H1 (cell line): ENCODE measurements around the gene SLC2A4RG. TPM values are rescaled to one million over a fixed set of nuclear protein-coding genes. Genes with fewer than 3 reads are reported as not detected.

Experiments used
- CTCF ChIA-PET: fragments of 300-600 bp; sonication (Branson Sonifier 250); formaldehyde crosslinking; loops from one replicate; lab custom pipeline; 2021; ENCODE audit not compliant: partially characterized antibody; lab: Charles Lee
- POLR2A ChIA-PET: fragments of 300-600 bp; sonication (Branson Sonifier 250); formaldehyde crosslinking; loops from one replicate; lab custom pipeline; 2021; ENCODE audit warnings: inconsistent platforms; ENCODE audit not compliant: partially characterized antibody; lab: Charles Lee
- DNase-seq, 2 experiments: peaks; one replicate each; pipeline versions ENCODE4 v3.0.0 to v3.0.0-alpha.2; 2010 to 2022; ENCODE audit warnings: low spot score in 2 of 2, low read depth in 1 of 2, mixed read lengths in 1 of 2
- FAIRE-seq: peaks from 2 replicates; lab custom pipeline; 2011; peaks lifted over from hg19 to GRCh38; lab: Jason Lieb, UNC
- H2AFZ ChIP-seq: 2 replicates; pipeline ENCODE4 v1.8.1; 2012; ENCODE audit warnings: low read length, inconsistent platforms
- H2AK5ac ChIP-seq: 2 replicates; pipeline ENCODE4 v1.6.1; 2013; ENCODE audit warnings: low read depth, low read length
- H2BK120ac ChIP-seq: replicated peaks from 2 replicates; pipeline ENCODE3; 2013; ENCODE audit warnings: low read depth, low read length, inconsistent platforms
- H2BK12ac ChIP-seq: 2 replicates; pipeline ENCODE4 v1.6.1; 2013; ENCODE audit warnings: low read depth, low read length
- H2BK15ac ChIP-seq: 2 replicates; pipeline ENCODE4 v1.6.1; 2013; ENCODE audit warnings: low read length
- H2BK20ac ChIP-seq: 2 replicates; pipeline ENCODE4 v1.6.1; 2013; ENCODE audit warnings: low read length
- H2BK5ac ChIP-seq: 2 replicates; pipeline ENCODE4 v1.6.1; 2013; ENCODE audit warnings: low read depth, low read length
- H3K14ac ChIP-seq: 2 replicates; pipeline ENCODE4 v1.6.1; 2013; ENCODE audit warnings: inconsistent platforms; ENCODE audit not compliant: insufficient read length
- H3K18ac ChIP-seq: 2 replicates; pipeline ENCODE4 v1.6.1; 2013; ENCODE audit warnings: low read length; ENCODE audit errors: extremely low read depth
- H3K23ac ChIP-seq: 2 replicates; pipeline ENCODE4 v1.6.1; 2013; ENCODE audit warnings: inconsistent platforms; ENCODE audit not compliant: insufficient read length
- H3K23me2 ChIP-seq: 2 replicates; pipeline ENCODE4 v1.6.1; 2013; ENCODE audit warnings: low read depth, low read length
- H3K27ac ChIP-seq: 2 replicates; pipeline ENCODE4 v1.6.1; 2011; ENCODE audit warnings: low read depth, low read length, inconsistent platforms
- H3K27me3 ChIP-seq, 4 experiments: replicated peaks in 1 of 4; 1 replicate in 1 of 4; 2 replicates in 3 of 4; pipeline versions ENCODE4 v1.6.1 to v1.8.1; 2011 to 2013; ENCODE audit warnings: low read length in 3 of 4, mild to moderate bottlenecking in 3 of 4, inconsistent platforms in 2 of 4, mixed read lengths in 2 of 4, moderate library complexity in 1 of 4; ENCODE audit not compliant: control insufficient read depth in 3 of 4, insufficient read depth in 3 of 4; ENCODE audit errors: extremely low read depth in 1 of 4
- H3K36me3 ChIP-seq, 4 experiments: 2 replicates each; pipeline versions ENCODE4 v1.6.1 to v1.8.1; 2011 to 2013; ENCODE audit warnings: mild to moderate bottlenecking in 4 of 4, low read length in 3 of 4, moderate library complexity in 2 of 4, control low read depth in 1 of 4, inconsistent platforms in 1 of 4; ENCODE audit not compliant: insufficient read depth in 4 of 4, control insufficient read depth in 2 of 4
- H3K4ac ChIP-seq: replicated peaks from 2 replicates; pipeline ENCODE3; 2013; ENCODE audit warnings: low read length, low read depth, mixed read lengths, inconsistent platforms; ENCODE audit not compliant: insufficient read length
- H3K4me1 ChIP-seq, 4 experiments: replicated peaks in 1 of 4; 1 replicate in 1 of 4; 2 replicates in 3 of 4; pipeline versions ENCODE4 v1.6.1 to v1.8.1; 2011 to 2013; ENCODE audit warnings: low read length in 3 of 4, inconsistent platforms in 2 of 4, mixed read lengths in 1 of 4; ENCODE audit not compliant: insufficient read depth in 4 of 4, control insufficient read depth in 3 of 4
- H3K4me2 ChIP-seq, 2 experiments: 2 replicates each; pipeline versions ENCODE4 v1.6.1 to v1.8.1; 2011 to 2013; ENCODE audit warnings: low read depth in 2 of 2, low read length in 2 of 2, control low read depth in 1 of 2, inconsistent platforms in 1 of 2, mild to moderate bottlenecking in 1 of 2; ENCODE audit not compliant: insufficient read depth in 1 of 2
- H3K4me3 ChIP-seq, 4 experiments: fragments of 200-600, 300-600 bp in 1 of 4; sonication (generic), shearing (Covaris generic), sonication (Bioruptor Twin) in 1 of 4; 2 replicates each; pipeline versions ENCODE4 v1.5.1 to v1.8.1; 2011 to 2016; ENCODE audit warnings: low read length in 4 of 4, low read depth in 3 of 4, control low read depth in 2 of 4, inconsistent platforms in 2 of 4, mild to moderate bottlenecking in 2 of 4, mixed read lengths in 1 of 4, moderate library complexity in 1 of 4; ENCODE audit not compliant: insufficient read depth in 2 of 4; ENCODE audit errors: extremely low read depth in 1 of 4
- H3K56ac ChIP-seq: replicated peaks from 2 replicates; pipeline ENCODE3; 2013; ENCODE audit warnings: low read depth, mild to moderate bottlenecking, mixed read lengths, low read length, inconsistent platforms; ENCODE audit not compliant: insufficient read length
- H3K79me1 ChIP-seq: 2 replicates; pipeline ENCODE4 v1.6.1; 2013; ENCODE audit warnings: low read depth, low read length, control low read depth
- H3K79me2 ChIP-seq, 2 experiments: 2 replicates each; pipeline versions ENCODE4 v1.6.1 to v1.8.1; 2012 to 2013; ENCODE audit warnings: low read length in 2 of 2, mild to moderate bottlenecking in 2 of 2, inconsistent platforms in 1 of 2; ENCODE audit not compliant: insufficient read depth in 2 of 2, control insufficient read depth in 1 of 2
- H3K9ac ChIP-seq, 4 experiments: replicated peaks in 1 of 4; 1 replicate in 1 of 4; 2 replicates in 3 of 4; pipeline versions ENCODE4 v1.6.1 to v1.8.1; 2011 to 2013; ENCODE audit warnings: low read depth in 3 of 4, low read length in 3 of 4, control low read depth in 2 of 4, mild to moderate bottlenecking in 2 of 4, moderate library complexity in 2 of 4, inconsistent platforms in 1 of 4; ENCODE audit errors: extremely low read depth in 1 of 4
- H3K9me3 ChIP-seq, 2 experiments: 2 replicates each; pipeline versions ENCODE4 v1.6.1 to v1.8.1; 2012 to 2013; ENCODE audit warnings: mild to moderate bottlenecking in 2 of 2, moderate library complexity in 2 of 2, control low read depth in 1 of 2, inconsistent platforms in 1 of 2, low read depth in 1 of 2, low read length in 1 of 2, mixed read lengths in 1 of 2; ENCODE audit not compliant: insufficient read depth in 2 of 2
- H4K20me1 ChIP-seq, 2 experiments: replicated peaks in 1 of 2; 2 replicates each; pipeline versions ENCODE3 to v1.8.1; 2011 to 2013; ENCODE audit warnings: inconsistent platforms in 2 of 2, low read length in 2 of 2, mild to moderate bottlenecking in 1 of 2; ENCODE audit not compliant: insufficient read depth in 2 of 2, control insufficient read depth in 1 of 2
- H4K5ac ChIP-seq: 2 replicates; pipeline ENCODE4 v1.6.1; 2013; ENCODE audit warnings: low read length, low read depth, mixed read lengths, inconsistent platforms; ENCODE audit not compliant: insufficient read length
- H4K8ac ChIP-seq: 2 replicates; pipeline ENCODE4 v1.8.0; 2013; ENCODE audit warnings: mild to moderate bottlenecking, moderate library complexity, low read length, inconsistent platforms; ENCODE audit not compliant: insufficient read depth; ENCODE audit errors: extremely low read depth
- H4K91ac ChIP-seq: replicated peaks from 2 replicates; pipeline ENCODE3; 2013; ENCODE audit warnings: low read length, mixed read lengths, inconsistent platforms; ENCODE audit not compliant: insufficient read length
- ASH2L ChIP-seq: fragments of 200-600, 300-600 bp; sonication (generic); IDR thresholded peaks from one replicate; pipeline ENCODE4 v1.7.1; 2017; ENCODE audit warnings: low read length
- ATF3 ChIP-seq: IDR thresholded peaks from 2 replicates; pipeline ENCODE4 v1.6.1; 2011; ENCODE audit warnings: low read depth, mild to moderate bottlenecking, low read length; ENCODE audit not compliant: insufficient read depth
- EGR1 ChIP-seq: IDR thresholded peaks from 2 replicates; pipeline ENCODE4 v1.6.1; 2011; ENCODE audit warnings: low read depth, low read length, borderline replicate concordance
- GABPA ChIP-seq: IDR thresholded peaks from 2 replicates; pipeline ENCODE4 v1.6.1; 2011; ENCODE audit warnings: mild to moderate bottlenecking, low read length, moderate library complexity, borderline replicate concordance; ENCODE audit not compliant: insufficient read depth
- JUND ChIP-seq: IDR thresholded peaks from 2 replicates; pipeline ENCODE4 v1.6.1; 2011; ENCODE audit warnings: mild to moderate bottlenecking, improper control_type of control experiment, low read length
- NANOG ChIP-seq: IDR thresholded peaks from 2 replicates; pipeline ENCODE4 v1.6.1; 2011; ENCODE audit warnings: low read length, low read depth, mild to moderate bottlenecking, inconsistent platforms; ENCODE audit not compliant: insufficient read depth, poor library complexity, severe bottlenecking
- RFX5 ChIP-seq: IDR thresholded peaks from 2 replicates; pipeline ENCODE4 v1.6.1; 2011; ENCODE audit warnings: low read depth, low read length, improper control_type of control experiment, borderline replicate concordance
- RNF2 ChIP-seq: fragments of 200-900, 300-1000 bp; sonication (generic); IDR thresholded peaks from 2 replicates; pipeline ENCODE4 v1.7.1; 2016; ENCODE audit warnings: borderline replicate concordance, low read depth, mild to moderate bottlenecking, antibody characterized with exemption, low read length; ENCODE audit not compliant: poor library complexity, severe bottlenecking; ENCODE audit errors: missing control alignments
- SIN3A ChIP-seq, 2 experiments: IDR thresholded peaks in 1 of 2; conservative IDR thresholded peaks in 1 of 2; 2 replicates each; pipeline ENCODE4 v1.6.1; 2011 to 2012; ENCODE audit warnings: low read length in 2 of 2, improper control_type of control experiment in 1 of 2, low read depth in 1 of 2, mild to moderate bottlenecking in 1 of 2
- SUZ12 ChIP-seq: fragments of 200-600 bp; sonication (generic); IDR thresholded peaks from 2 replicates; pipeline ENCODE4 v1.6.1; 2012; ENCODE audit warnings: mild to moderate bottlenecking, inconsistent platforms, low read length, moderate library complexity, mixed read lengths
- TBP ChIP-seq: IDR thresholded peaks from 2 replicates; pipeline ENCODE4 v1.6.1; 2011; ENCODE audit warnings: low read depth, low read length, improper control_type of control experiment
- WGBS, 2 experiments: shearing (Covaris generic) in 1 of 2; methylation state at CpG; one replicate each; pipeline versions ENCODE4 v1.1.6 to v1.1.7; 2013 to 2015; ENCODE audit warnings: low lambda C conversion rate in 2 of 2, mixed read lengths in 2 of 2, inconsistent platforms in 1 of 2, low coverage in 1 of 2, missing lambda C conversion rate in 1 of 2; ENCODE audit not compliant: insufficient replicate concordance in 2 of 2, insufficient coverage in 1 of 2, insufficient read length in 1 of 2; ENCODE audit errors: extremely low coverage in 1 of 2, missing lambda C conversion rate in 1 of 2; 5-methylcytosine and 5-hydroxymethylcytosine counted together
- polyA plus RNA-seq, 7 experiments: library from polyadenylated mRNA; depleted of rRNA in 3 of 7; stranded (reverse) in 5 of 7; unstranded in 2 of 7; fragments of >200 nt in 5 of 7; fragments of 200-250 nt in 2 of 7; gene quantifications; 1 replicate in 5 of 7; 2 replicates in 1 of 7; 4 replicates in 1 of 7; pipeline versions ENCODE4 v1.2.1 to v1.2.3, GENCODE V29; 2011 to 2013; ENCODE audit warnings: missing spikeins in 2 of 7, mixed read lengths in 2 of 7
- total RNA-seq: library from RNA; stranded (reverse); fragmentation: NEBNext Ultra II Directional; extraction: Animal tissue kit (Norgen Biotek cat#: 25700); gene quantifications from 2 replicates; pipeline ENCODE4 v1.2.1, GENCODE V29; 2021

The SLC2A4RG gene
- total and polyA plus RNA-seq, 2 of the 8 experiments (the other 6 are each of a cell fraction or from before 2014, with no cell fraction given) = 15.9 to 29.1 TPM

GRCh38 chr20:63755933-63756647 lies 16.5 kb downstream of the SLC2A4RG start:
- Histone ChIP-seq H3K27me3 (no peaks in the 10 kb centered on the region), H3K4me1 (peaks cover 0 to 10% (median 3%) of the 10 kb centered on the region in 4 experiments; a peak in 6 of 7 replicates), H3K23ac (no peak overlapping the region), H3K79me1 (no peaks in the 10 kb centered on the region; the same call in 1 of the 2 replicates), H4K91ac (no peak overlapping the region), H2BK12ac (no peak overlapping the region), H3K4me3 (no peak overlapping the region), H3K56ac (no peak overlapping the region), H2BK120ac (no peak overlapping the region), H4K8ac (no peak overlapping the region; the same call in 1 of the 2 replicates), H3K14ac (no peak overlapping the region), H3K4ac (no peak overlapping the region), H2AK5ac (no peak overlapping the region), H3K36me3 (no peaks in the 10 kb centered on the region), H2BK5ac (no peak overlapping the region), H3K18ac (no peak overlapping the region), H4K20me1 (no peaks in the 10 kb centered on the region), H3K9ac (no peak overlapping the region), H2BK15ac (no peak overlapping the region), H3K4me2 (no peak overlapping the region), H4K5ac (no peak overlapping the region), H3K9me3 (no peaks in the 10 kb centered on the region), H3K79me2 (no peaks in the 10 kb centered on the region), H2AFZ (no peak overlapping the region), H3K23me2 (no peaks in the 10 kb centered on the region), H3K27ac (no peak overlapping the region), H2BK20ac (no peak overlapping the region)
- DNase-seq (no peak), FAIRE-seq (peak; percentile 24)
- CTCF ChIA-PET = interaction anchor here (1.0 to 1.5 kb wide), 3 partner anchors 15 to 141 kb away, joined by 3 to 7 read pairs (median 4); no protein-coding TSS in a partner anchor
- WGBS, 2 experiments = 85% methylated on average over 18 of the region's 18 CpGs; no CpG with 5 or more reads in 1 of the 2 experiments
- POLR2A ChIA-PET = interaction anchor here (1.8 kb wide), 1 partner anchor 20 kb away, joined by 3 read pairs; the partner anchor contains the start of gene LIME1
- TF ChIP-seq EGR1 (no peak), ASH2L (no peak), RFX5 (no peak), SUZ12 (no peak), TBP (no peak), ATF3 (no peak), JUND (no peak), GABPA (no peak), NANOG (no peak), SIN3A (conservative IDR thresholded peaks at IDR 0.05 in 1 of 2, IDR thresholded peaks at IDR 0.05 in 1 of 2; ENCODE audit: low read depth in 1 of 2, low read length in 2 of 2) (no peak), RNF2 (no peak)
